ENCODE data around the gene UGGT2.

The UGGT2 gene

DNA sequence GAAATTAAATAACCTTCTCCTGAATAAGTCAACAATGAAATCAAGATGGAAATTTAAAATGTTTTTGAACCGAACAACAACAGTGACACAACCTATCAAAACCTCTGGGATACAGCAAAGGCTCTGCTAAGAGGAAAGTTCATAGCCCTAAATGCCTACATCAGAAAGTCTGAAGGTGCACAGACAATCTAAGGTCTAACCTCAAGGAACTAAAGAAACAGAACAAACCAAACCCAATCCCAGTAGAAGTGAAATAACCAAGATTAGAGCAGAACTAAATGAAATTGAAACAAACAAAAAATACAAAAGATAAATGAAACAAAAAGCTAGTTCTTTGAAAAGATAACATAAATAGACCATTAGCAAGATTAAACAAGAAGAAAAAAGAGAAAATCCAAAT, 9.0 kb downstream of the UGGT2 start:
- Histone ChIP-seq H3K4me1 (ENCODE audit: control insufficient read depth, low read depth, low read length) (no peaks in the 10 kb centered on the region), H3K18ac (ENCODE audit: low read length) (no peak overlapping the region), H2BK15ac (replicated peaks; ENCODE audit: low read depth) (no peak overlapping the region), H3K4me3 (ENCODE audit: low read length) (no peak overlapping the region), H4K8ac (ENCODE audit: low read depth, low read length) (no peak overlapping the region), H3K4ac (ENCODE audit: low read depth, low read length) (no peak overlapping the region), H3K79me1 (ENCODE audit: low read length) (peaks cover 6% of the 10 kb centered on the region), H2BK5ac (ENCODE audit: low read length) (no peak overlapping the region), H3K56ac (ENCODE audit: low read length) (no peak overlapping the region), H3K23ac (ENCODE audit: low read length) (no peak overlapping the region), H3K79me2 (ENCODE audit: control insufficient read depth, insufficient read depth, low read length) (peaks cover 31% of the 10 kb centered on the region), H3K27me3 (ENCODE audit: insufficient read depth, low read length, poor library complexity) (peaks cover 1% of the 10 kb centered on the region), H3K9ac (ENCODE audit: low read length) (no peak overlapping the region), H3K27ac (ENCODE audit: low read depth, low read length) (no peak overlapping the region), H3K36me3 (ENCODE audit: control insufficient read depth, insufficient read depth, low read length) (no peaks in the 10 kb centered on the region), H4K5ac (ENCODE audit: low read length) (no peak overlapping the region), H3K4me2 (ENCODE audit: low read length) (no peak overlapping the region), H2BK120ac (ENCODE audit: low read depth, low read length) (no peak overlapping the region), H2AK5ac (ENCODE audit: low read length) (no peak overlapping the region)
- no peak for DNase-seq
- WGBS (ENCODE audit: extremely low coverage, insufficient coverage, low lambda C conversion rate): no CpG with 5 or more reads among the region's 1 CpG

DNA sequence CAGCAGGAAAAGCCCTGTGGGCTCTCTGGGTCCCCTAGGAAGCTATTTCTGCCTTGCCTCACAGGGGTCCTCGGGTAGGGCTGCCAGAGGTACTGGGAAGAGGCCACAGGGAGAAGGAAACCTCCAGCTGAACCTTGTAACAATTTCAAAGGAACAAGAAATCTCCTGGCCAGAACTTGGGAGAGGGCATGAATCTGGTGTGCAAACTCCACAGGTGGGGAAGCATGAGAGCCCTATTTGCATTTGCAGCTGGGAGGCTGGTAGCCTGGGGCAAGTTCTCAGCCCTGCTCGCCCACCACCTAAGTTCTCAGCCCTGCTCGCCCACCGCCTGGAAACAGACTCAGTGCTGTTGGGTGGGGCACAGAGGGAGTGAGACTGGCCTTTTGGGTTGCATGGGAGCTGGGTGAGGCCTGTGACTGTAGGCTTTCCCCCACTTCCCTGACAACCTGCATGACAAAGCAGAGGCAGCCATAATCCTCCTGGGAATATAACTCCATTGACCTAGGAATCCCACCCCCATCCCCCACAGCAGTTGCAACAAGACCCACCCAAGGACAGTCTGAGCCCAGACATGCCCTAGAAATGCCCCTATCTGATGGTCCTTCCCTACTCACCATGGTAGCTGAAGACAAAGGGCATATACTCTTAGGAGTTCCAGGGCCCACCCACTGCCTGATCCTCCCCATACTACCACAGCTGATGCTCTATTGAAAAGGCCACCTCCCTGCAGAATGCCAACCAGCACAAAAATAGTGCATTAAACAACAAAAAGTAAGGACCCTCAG, 11.7 kb downstream of the UGGT2 start:
- Histone ChIP-seq H3K27me3 (ENCODE audit: insufficient read depth, low read length, poor library complexity) (peaks cover 1% of the 10 kb centered on the region), H3K18ac (ENCODE audit: low read length) (no peak overlapping the region), H3K36me3 (ENCODE audit: control insufficient read depth, insufficient read depth, low read length) (no peaks in the 10 kb centered on the region), H2AK5ac (ENCODE audit: low read length) (no peak overlapping the region), H3K79me2 (ENCODE audit: control insufficient read depth, insufficient read depth, low read length) (peaks cover 28% of the 10 kb centered on the region), H4K5ac (ENCODE audit: low read length) (no peak overlapping the region), H3K56ac (ENCODE audit: low read length) (no peak overlapping the region), H3K4me3 (ENCODE audit: low read length) (no peak overlapping the region), H3K9ac (ENCODE audit: low read length) (no peak overlapping the region), H2BK15ac (replicated peaks; ENCODE audit: low read depth) (no peak overlapping the region), H3K27ac (ENCODE audit: low read depth, low read length) (peak overlapping the region; percentile 28), H2BK120ac (ENCODE audit: low read depth, low read length) (no peak overlapping the region), H2BK5ac (ENCODE audit: low read length) (no peak overlapping the region), H4K8ac (ENCODE audit: low read depth, low read length) (no peak overlapping the region), H3K4ac (ENCODE audit: low read depth, low read length) (no peak overlapping the region), H3K23ac (ENCODE audit: low read length) (no peak overlapping the region), H3K4me1 (ENCODE audit: control insufficient read depth, low read depth, low read length) (no peaks in the 10 kb centered on the region), H3K4me2 (ENCODE audit: low read length) (no peak overlapping the region), H3K79me1 (ENCODE audit: low read length) (peaks cover 7% of the 10 kb centered on the region)
- DNase-seq: peak; percentile 7
- no CpG with 5 or more reads among the region's 4 CpGs for WGBS (ENCODE audit: extremely low coverage, insufficient coverage, low lambda C conversion rate)

DNA sequence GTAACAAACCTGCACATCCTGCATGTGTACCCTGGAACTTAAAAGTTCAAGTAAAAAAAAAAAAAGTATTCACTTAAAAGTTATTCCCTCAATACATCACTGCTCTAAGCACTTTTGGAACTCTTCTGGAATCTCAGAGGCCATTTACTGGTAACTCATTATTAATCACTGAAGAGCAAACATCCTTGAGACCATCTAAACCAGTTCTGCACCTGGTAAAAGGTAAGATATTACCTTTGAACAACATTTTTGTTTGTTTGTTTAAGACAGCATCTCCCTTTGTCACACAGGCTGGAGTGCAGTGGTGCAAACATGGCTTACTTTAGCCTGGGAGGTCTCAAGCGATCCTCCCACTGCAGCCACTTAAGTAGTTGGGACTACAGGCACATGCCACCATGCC, 16.7 kb downstream of the UGGT2 start:
- Histone ChIP-seq H3K36me3 (ENCODE audit: control insufficient read depth, insufficient read depth, low read length) (no peaks in the 10 kb centered on the region), H4K5ac (ENCODE audit: low read length) (no peak overlapping the region), H2BK15ac (replicated peaks; ENCODE audit: low read depth) (no peak overlapping the region), H2BK5ac (ENCODE audit: low read length) (no peak overlapping the region), H3K4me3 (ENCODE audit: low read length) (no peak overlapping the region), H3K79me1 (ENCODE audit: low read length) (peaks cover 13% of the 10 kb centered on the region), H3K4ac (ENCODE audit: low read depth, low read length) (no peak overlapping the region), H3K27ac (ENCODE audit: low read depth, low read length) (no peak overlapping the region), H2BK120ac (ENCODE audit: low read depth, low read length) (no peak overlapping the region), H3K4me2 (ENCODE audit: low read length) (no peak overlapping the region), H3K27me3 (ENCODE audit: insufficient read depth, low read length, poor library complexity) (peaks cover 1% of the 10 kb centered on the region), H3K56ac (ENCODE audit: low read length) (no peak overlapping the region), H3K18ac (ENCODE audit: low read length) (no peak overlapping the region), H3K9ac (ENCODE audit: low read length) (no peak overlapping the region), H2AK5ac (ENCODE audit: low read length) (no peak overlapping the region), H3K79me2 (ENCODE audit: control insufficient read depth, insufficient read depth, low read length) (peaks cover 26% of the 10 kb centered on the region), H4K8ac (ENCODE audit: low read depth, low read length) (no peak overlapping the region), H3K23ac (ENCODE audit: low read length) (no peak overlapping the region), H3K4me1 (ENCODE audit: control insufficient read depth, low read depth, low read length) (no peaks in the 10 kb centered on the region)
- no CpG with 5 or more reads among the region's 1 CpG for WGBS (ENCODE audit: extremely low coverage, insufficient coverage, low lambda C conversion rate)
- no peak for DNase-seq

GRCh38 chr13:96034662-96035061, 18.5 kb downstream of the UGGT2 start:
- DNase-seq: no peak
- Histone ChIP-seq H4K5ac (ENCODE audit: low read length) (no peak overlapping the region), H3K9ac (ENCODE audit: low read length) (no peak overlapping the region), H2AK5ac (ENCODE audit: low read length) (no peak overlapping the region), H3K4ac (ENCODE audit: low read depth, low read length) (no peak overlapping the region), H2BK15ac (replicated peaks; ENCODE audit: low read depth) (no peak overlapping the region), H3K27me3 (ENCODE audit: insufficient read depth, low read length, poor library complexity) (no peaks in the 10 kb centered on the region), H4K8ac (ENCODE audit: low read depth, low read length) (no peak overlapping the region), H3K27ac (ENCODE audit: low read depth, low read length) (no peak overlapping the region), H3K36me3 (ENCODE audit: control insufficient read depth, insufficient read depth, low read length) (no peaks in the 10 kb centered on the region), H3K4me1 (ENCODE audit: control insufficient read depth, low read depth, low read length) (no peaks in the 10 kb centered on the region), H3K79me1 (ENCODE audit: low read length) (peaks cover 10% of the 10 kb centered on the region), H3K18ac (ENCODE audit: low read length) (no peak overlapping the region), H2BK5ac (ENCODE audit: low read length) (no peak overlapping the region), H3K4me3 (ENCODE audit: low read length) (no peak overlapping the region), H3K4me2 (ENCODE audit: low read length) (no peak overlapping the region), H3K23ac (ENCODE audit: low read length) (no peak overlapping the region), H3K79me2 (ENCODE audit: control insufficient read depth, insufficient read depth, low read length) (peaks cover 14% of the 10 kb centered on the region), H2BK120ac (ENCODE audit: low read depth, low read length) (no peak overlapping the region), H3K56ac (ENCODE audit: low read length) (no peak overlapping the region)
- WGBS (ENCODE audit: extremely low coverage, insufficient coverage, low lambda C conversion rate): no CpG with 5 or more reads among the region's 10 CpGs

DNA sequence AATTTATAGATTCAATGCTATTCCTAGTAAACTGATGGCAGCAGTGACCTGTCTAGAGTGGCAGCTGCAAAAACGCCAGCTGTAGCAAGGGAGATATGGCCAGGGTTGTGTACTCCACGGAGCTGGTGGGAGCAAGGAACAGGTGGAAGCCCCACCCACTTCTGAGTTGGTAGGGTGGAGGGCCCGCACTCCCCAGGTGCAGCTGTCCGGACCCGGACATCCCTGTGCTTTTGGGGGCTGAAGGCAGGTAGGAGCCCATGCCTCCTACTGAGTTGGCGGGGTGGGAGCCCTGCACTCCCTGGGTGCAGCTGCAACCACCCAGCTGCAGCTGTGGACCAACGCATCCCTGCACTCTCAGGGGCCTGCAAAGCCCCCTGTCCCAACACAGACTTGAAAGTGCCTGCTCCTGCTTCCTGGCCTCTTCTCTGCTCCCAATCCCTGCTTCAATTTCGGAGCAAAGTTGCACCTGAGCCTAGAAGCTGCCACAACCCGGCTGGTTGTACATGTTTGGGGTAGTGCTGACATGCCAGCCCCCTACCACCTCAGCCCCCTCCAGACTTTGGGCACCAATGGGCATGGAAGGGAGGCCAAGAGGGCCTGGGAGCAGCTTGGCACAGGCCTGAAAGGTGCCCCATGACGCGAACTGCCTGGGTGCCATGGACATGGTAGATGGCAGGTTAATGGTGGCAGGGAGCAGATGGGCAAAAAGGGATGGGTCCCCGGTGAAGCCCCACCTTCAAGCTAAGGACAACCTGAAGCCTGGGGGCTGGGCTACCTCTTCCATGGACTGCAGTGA, 19.8 kb downstream of the UGGT2 start:
- DNase-seq: no peak

More for the DNA sequence above, 19.8 kb downstream of the UGGT2 start:
- Histone ChIP-seq H3K4me1 (ENCODE audit: control insufficient read depth, low read depth, low read length) (no peaks in the 10 kb centered on the region), H3K56ac (ENCODE audit: low read length) (no peak overlapping the region), H3K23ac (ENCODE audit: low read length) (no peak overlapping the region), H3K4ac (ENCODE audit: low read depth, low read length) (no peak overlapping the region), H3K9ac (ENCODE audit: low read length) (no peak overlapping the region), H4K5ac (ENCODE audit: low read length) (no peak overlapping the region), H3K18ac (ENCODE audit: low read length) (no peak overlapping the region), H3K79me2 (ENCODE audit: control insufficient read depth, insufficient read depth, low read length) (peaks cover 12% of the 10 kb centered on the region), H3K4me3 (ENCODE audit: low read length) (no peak overlapping the region), H3K36me3 (ENCODE audit: control insufficient read depth, insufficient read depth, low read length) (no peaks in the 10 kb centered on the region), H3K27ac (ENCODE audit: low read depth, low read length) (no peak overlapping the region), H3K79me1 (ENCODE audit: low read length) (peaks cover 8% of the 10 kb centered on the region), H2BK15ac (replicated peaks; ENCODE audit: low read depth) (no peak overlapping the region), H2BK5ac (ENCODE audit: low read length) (no peak overlapping the region), H4K8ac (ENCODE audit: low read depth, low read length) (no peak overlapping the region), H2BK120ac (ENCODE audit: low read depth, low read length) (no peak overlapping the region), H3K4me2 (ENCODE audit: low read length) (no peak overlapping the region), H2AK5ac (ENCODE audit: low read length) (no peak overlapping the region), H3K27me3 (ENCODE audit: insufficient read depth, low read length, poor library complexity) (no peaks in the 10 kb centered on the region)
- WGBS (ENCODE audit: extremely low coverage, insufficient coverage, low lambda C conversion rate): no CpG with 5 or more reads among the region's 12 CpGs

Data from mesendoderm (in vitro differentiated cells).